Upper lobe of left lung (tissue), 4 donors: Measurements from ENCODE around the gene FRK.

Experiments
- POLR2A ChIP-seq, 4 donors: fragments of 450-650 bp; IDR thresholded peaks; one replicate each; pipeline ENCODE4 v1.5.1; 2016 to 2017; ENCODE audit warnings: antibody characterized with exemption in 4 of 4, mild to moderate bottlenecking in 2 of 4
- TF ChIP-seq, protein P1 (sequence below), 6 experiments: fragments of 450-650 bp in 4 of 6; fragments of 200-600 bp in 2 of 6; sonication (generic) in 2 of 6; IDR thresholded peaks; one replicate each; pipeline ENCODE4 v1.5.1; 2016 to 2019; ENCODE audit warnings: antibody characterized with exemption in 6 of 6

DNA sequence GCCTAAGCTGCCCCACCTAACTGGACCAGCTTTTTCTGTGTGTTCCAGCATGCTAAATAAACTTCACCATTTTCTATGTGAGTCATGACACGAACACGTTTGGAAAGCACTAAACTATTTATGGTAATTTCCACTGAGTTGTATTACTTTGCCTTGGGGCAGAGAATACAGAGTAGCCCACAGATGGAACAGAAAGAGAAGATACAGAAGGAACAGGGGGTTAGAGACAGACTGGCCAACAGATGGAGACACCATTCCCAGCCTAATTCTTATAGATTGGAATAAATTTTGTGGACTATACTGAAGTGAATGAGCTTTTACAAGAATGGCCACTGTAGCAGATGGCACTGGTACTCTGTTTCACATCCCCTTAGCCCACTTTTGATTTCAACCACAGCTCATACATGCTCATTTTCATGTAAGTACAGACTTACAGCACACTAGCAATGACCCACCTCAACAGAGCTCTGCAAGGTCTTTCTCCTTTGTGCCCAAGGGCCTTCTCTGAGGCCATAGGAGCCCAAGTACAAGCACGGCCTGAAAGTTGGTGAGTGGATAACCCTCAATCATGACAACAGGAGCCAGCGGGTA lies 26.8 kb upstream of the FRK start:
- TF ChIP-seq, protein P1, sequence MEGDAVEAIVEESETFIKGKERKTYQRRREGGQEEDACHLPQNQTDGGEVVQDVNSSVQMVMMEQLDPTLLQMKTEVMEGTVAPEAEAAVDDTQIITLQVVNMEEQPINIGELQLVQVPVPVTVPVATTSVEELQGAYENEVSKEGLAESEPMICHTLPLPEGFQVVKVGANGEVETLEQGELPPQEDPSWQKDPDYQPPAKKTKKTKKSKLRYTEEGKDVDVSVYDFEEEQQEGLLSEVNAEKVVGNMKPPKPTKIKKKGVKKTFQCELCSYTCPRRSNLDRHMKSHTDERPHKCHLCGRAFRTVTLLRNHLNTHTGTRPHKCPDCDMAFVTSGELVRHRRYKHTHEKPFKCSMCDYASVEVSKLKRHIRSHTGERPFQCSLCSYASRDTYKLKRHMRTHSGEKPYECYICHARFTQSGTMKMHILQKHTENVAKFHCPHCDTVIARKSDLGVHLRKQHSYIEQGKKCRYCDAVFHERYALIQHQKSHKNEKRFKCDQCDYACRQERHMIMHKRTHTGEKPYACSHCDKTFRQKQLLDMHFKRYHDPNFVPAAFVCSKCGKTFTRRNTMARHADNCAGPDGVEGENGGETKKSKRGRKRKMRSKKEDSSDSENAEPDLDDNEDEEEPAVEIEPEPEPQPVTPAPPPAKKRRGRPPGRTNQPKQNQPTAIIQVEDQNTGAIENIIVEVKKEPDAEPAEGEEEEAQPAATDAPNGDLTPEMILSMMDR (IDR thresholded peaks at IDR 0.05): no peak
- no peak for TF ChIP-seq POLR2A (IDR thresholded peaks at IDR 0.05)
